Myometrial cell (primary cell): Measurements from ENCODE around the gene KLKB1. TPM values are rescaled to one million over a fixed set of nuclear protein-coding genes. Genes with fewer than 3 reads are reported as not detected.

Source experiments
- total RNA-seq: library from RNA; depleted of rRNA; stranded (reverse); fragments of >200 nt; gene quantifications from 2 replicates; pipeline ENCODE4 v1.2.3, GENCODE V29; 2015

KLKB1 gene
- not detected in 2 replicates for total RNA-seq

GRCh38 chr4:186227221-186227620 is at the start of gene KLKB1:
Gene KLKB1 (plus strand): TSS chr4:186227507. CDS start chr4:186228196, 689 bp downstream.

GRCh38 chr4:186191200-186192065 is 35.9 kb upstream of the KLKB1 start, which contains the start of gene CYP4V2:
Gene CYP4V2 (plus strand): TSS chr4:186191567. CDS start chr4:186191824, 257 bp downstream.

GRCh38 chr4:186265683-186266652 is 38.7 kb downstream of the KLKB1 start, which contains the start of gene F11:
Gene F11 (plus strand): TSS chr4:186266189. CDS start chr4:186267137, 948 bp downstream.

Other genes with a start within 250 kb of the KLKB1 start
- gene TLR3, start 158.4 kb upstream of the KLKB1 start, total RNA-seq: 5.5 and 8.6 TPM in 2 replicates
- 0.86 and 3.7 TPM in 2 replicates for gene FAM149A, start 122.8 kb upstream of the KLKB1 start, total RNA-seq
- gene CYP4V2, start 35.9 kb upstream of the KLKB1 start, total RNA-seq: 5.5 and 7.8 TPM in 2 replicates
- not detected in 2 replicates for gene F11, start 38.7 kb downstream of the KLKB1 start, total RNA-seq